Trophoblast cell (in vitro differentiated cells and primary cell): ENCODE data around the gene IMMP2L.

Source experiments
- DNase-seq, 2 donors: peaks; one replicate each; pipeline ENCODE4 v3.0.0-alpha.2; 2016
- H2AFZ ChIP-seq: 2 replicates; pipeline ENCODE4 v1.6.1; 2013; ENCODE audit warnings: low read length, moderate library complexity, mild to moderate bottlenecking; ENCODE audit not compliant: insufficient read depth, poor library complexity
- H2AK5ac ChIP-seq: 2 replicates; pipeline ENCODE4 v1.6.1; 2013; ENCODE audit warnings: mild to moderate bottlenecking, low read length
- H2BK120ac ChIP-seq: 2 replicates; pipeline ENCODE4 v1.6.1; 2013; ENCODE audit warnings: low read length, mild to moderate bottlenecking, moderate library complexity; ENCODE audit not compliant: insufficient read depth, poor library complexity
- H2BK12ac ChIP-seq: 2 replicates; pipeline ENCODE4 v1.6.1; 2013; ENCODE audit warnings: mild to moderate bottlenecking, low read length, moderate library complexity
- H2BK5ac ChIP-seq: 2 replicates; pipeline ENCODE4 v1.6.1; 2013; ENCODE audit warnings: low read length, low read depth, moderate library complexity, mild to moderate bottlenecking; ENCODE audit not compliant: poor library complexity
- H3K14ac ChIP-seq: 2 replicates; pipeline ENCODE4 v1.6.1; 2013; ENCODE audit warnings: mild to moderate bottlenecking, low read length
- H3K18ac ChIP-seq: 2 replicates; pipeline ENCODE4 v1.6.1; 2013; ENCODE audit warnings: mild to moderate bottlenecking, low read length
- H3K23ac ChIP-seq: 2 replicates; pipeline ENCODE4 v1.6.1; 2013; ENCODE audit warnings: low read length
- H3K27ac ChIP-seq: 2 replicates; pipeline ENCODE4 v1.5.1; 2013; ENCODE audit warnings: low read depth, mild to moderate bottlenecking, inconsistent platforms, low read length, moderate library complexity
- H3K27me3 ChIP-seq: 2 replicates; pipeline ENCODE4 v1.6.1; 2013; ENCODE audit warnings: inconsistent platforms, mild to moderate bottlenecking, low read length, moderate library complexity; ENCODE audit not compliant: insufficient read depth
- H3K36me3 ChIP-seq, 2 experiments: 1 replicate in 1 of 2; 2 replicates in 1 of 2; pipeline ENCODE4 v1.6.1; 2013; ENCODE audit warnings: low read length in 2 of 2, mild to moderate bottlenecking in 2 of 2, moderate library complexity in 1 of 2; ENCODE audit not compliant: insufficient read depth in 2 of 2, control insufficient read depth in 1 of 2
- H3K4ac ChIP-seq: 2 replicates; pipeline ENCODE4 v1.6.1; 2013; ENCODE audit warnings: low read depth, mild to moderate bottlenecking, low read length, moderate library complexity
- H3K4me1 ChIP-seq, 2 experiments: 1 replicate in 1 of 2; 2 replicates in 1 of 2; pipeline ENCODE4 v1.6.1; 2013; ENCODE audit warnings: low read length in 2 of 2, mild to moderate bottlenecking in 2 of 2, moderate library complexity in 1 of 2; ENCODE audit not compliant: insufficient read depth in 2 of 2, control insufficient read depth in 1 of 2
- H3K4me2 ChIP-seq: 2 replicates; pipeline ENCODE4 v1.6.1; 2013; ENCODE audit warnings: inconsistent platforms, mild to moderate bottlenecking, low read length, moderate library complexity
- H3K4me3 ChIP-seq: 2 replicates; pipeline ENCODE4 v1.5.1; 2013; ENCODE audit warnings: mild to moderate bottlenecking, low read depth, low read length, inconsistent platforms
- H3K79me1 ChIP-seq: one replicate; pipeline ENCODE4 v1.6.1; 2013; ENCODE audit warnings: low read length
- H3K79me2 ChIP-seq: 2 replicates; pipeline ENCODE4 v1.6.1; 2013; ENCODE audit warnings: low read length, mild to moderate bottlenecking; ENCODE audit not compliant: control insufficient read depth, insufficient read depth, poor library complexity
- H3K9ac ChIP-seq: 2 replicates; pipeline ENCODE4 v1.6.1; 2013; ENCODE audit warnings: mild to moderate bottlenecking, low read length
- H3K9me3 ChIP-seq: 2 replicates; pipeline ENCODE4 v1.6.1; 2013; ENCODE audit warnings: low read depth, mild to moderate bottlenecking, control low read depth, inconsistent platforms, low read length; ENCODE audit not compliant: insufficient read depth
- H4K12ac ChIP-seq: 2 replicates; pipeline ENCODE4 v1.6.1; 2013; ENCODE audit warnings: low read depth, mild to moderate bottlenecking, low read length, moderate library complexity
- H4K8ac ChIP-seq: 2 replicates; pipeline ENCODE4 v1.6.1; 2013; ENCODE audit warnings: low read depth, mild to moderate bottlenecking, low read length, moderate library complexity
- H4K91ac ChIP-seq: one replicate; pipeline ENCODE4 v1.6.1; 2013; ENCODE audit warnings: low read depth, mild to moderate bottlenecking, low read length, moderate library complexity
- WGBS: extraction: QIAGEN DNeasy Blood & Tissue Kit; methylation state at CpG from one replicate; pipeline ENCODE4 v1.1.7; 2013; ENCODE audit warnings: missing lambda C conversion rate; ENCODE audit not compliant: insufficient read length, insufficient coverage; ENCODE audit errors: extremely low coverage; 5-methylcytosine and 5-hydroxymethylcytosine counted together

The IMMP2L gene

GRCh38 chr7:111094419-111094818 lies 467.9 kb downstream of the IMMP2L start:
- Histone ChIP-seq H4K91ac (no peak overlapping the region), H3K9ac (no peak overlapping the region), H3K79me1 (no peaks in the 10 kb centered on the region), H4K8ac (no peak overlapping the region), H3K4me1 (no peaks in the 10 kb centered on the region), H3K27me3 (no peaks in the 10 kb centered on the region), H3K36me3 (no peaks in the 10 kb centered on the region), H3K23ac (no peak overlapping the region), H3K9me3 (no peaks in the 10 kb centered on the region), H3K79me2 (no peaks in the 10 kb centered on the region), H3K14ac (no peak overlapping the region), H3K18ac (no peak overlapping the region), H3K4me2 (no peak overlapping the region), H2BK120ac (no peak overlapping the region), H2BK12ac (no peak overlapping the region), H2AK5ac (no peak overlapping the region), H2BK5ac (no peak overlapping the region), H4K12ac (no peak overlapping the region), H3K4ac (no peak overlapping the region), H2AFZ (no peak overlapping the region), H3K4me3 (no peak overlapping the region), H3K27ac (no peak overlapping the region)
- WGBS, result no CpG with 5 or more reads among the region's 1 CpG
- no peak for DNase-seq

GRCh38 chr7:111093496-111093895 lies 468.8 kb downstream of the IMMP2L start:
- H3K9ac ChIP-seq, result no peak overlapping the region
- H3K27ac ChIP-seq, result no peak overlapping the region

GRCh38 chr7:111092406-111093236 lies 469.7 kb downstream of the IMMP2L start:
- Histone ChIP-seq H4K91ac (no peak overlapping the region), H3K4me2 (no peak overlapping the region), H4K8ac (no peak overlapping the region), H3K4me3 (no peak overlapping the region), H2BK120ac (no peak overlapping the region), H2BK5ac (no peak overlapping the region), H3K79me2 (no peaks in the 10 kb centered on the region), H3K27ac (no peak overlapping the region), H3K23ac (no peak overlapping the region), H3K79me1 (no peaks in the 10 kb centered on the region), H4K12ac (no peak overlapping the region), H3K9ac (no peak overlapping the region), H3K4ac (no peak overlapping the region), H3K18ac (no peak overlapping the region), H3K4me1 (no peaks in the 10 kb centered on the region), H3K14ac (no peak overlapping the region), H3K9me3 (no peaks in the 10 kb centered on the region), H2AFZ (no peak overlapping the region), H3K27me3 (no peaks in the 10 kb centered on the region), H2BK12ac (no peak overlapping the region), H2AK5ac (no peak overlapping the region), H3K36me3 (no peaks in the 10 kb centered on the region)
- no CpG with 5 or more reads among the region's 2 CpGs for WGBS
- DNase-seq, result no peak

More at GRCh38 chr7:111093496-111093895, 468.8 kb downstream of the IMMP2L start:
- Histone ChIP-seq H4K12ac (no peak overlapping the region), H2AFZ (no peak overlapping the region), H3K27me3 (no peaks in the 10 kb centered on the region), H4K91ac (no peak overlapping the region), H2BK120ac (no peak overlapping the region), H3K9me3 (no peaks in the 10 kb centered on the region), H3K36me3 (no peaks in the 10 kb centered on the region), H2BK12ac (no peak overlapping the region), H3K79me2 (no peaks in the 10 kb centered on the region), H3K4me1 (no peaks in the 10 kb centered on the region), H4K8ac (no peak overlapping the region), H3K4me3 (no peak overlapping the region), H3K18ac (no peak overlapping the region), H3K14ac (no peak overlapping the region), H3K23ac (no peak overlapping the region), H3K4me2 (no peak overlapping the region), H3K79me1 (no peaks in the 10 kb centered on the region), H2BK5ac (no peak overlapping the region), H2AK5ac (no peak overlapping the region), H3K4ac (no peak overlapping the region)
- WGBS, result no CpG with 5 or more reads among the region's 4 CpGs
- no peak for DNase-seq

- Histone ChIP-seq H3K36me3 (no peaks in the 10 kb centered on the region), H3K27me3 (no peaks in the 10 kb centered on the region), H4K8ac (no peak overlapping the region), H2AK5ac (no peak overlapping the region), H3K79me1 (no peaks in the 10 kb centered on the region), H3K18ac (no peak overlapping the region), H3K9ac (no peak overlapping the region), H2BK120ac (no peak overlapping the region), H2BK12ac (no peak overlapping the region), H3K4ac (no peak overlapping the region), H3K4me1 (no peaks in the 10 kb centered on the region), H3K4me2 (no peak overlapping the region), H3K14ac (no peak overlapping the region), H2BK5ac (no peak overlapping the region), H2AFZ (no peak overlapping the region), H3K4me3 (no peak overlapping the region), H4K91ac (no peak overlapping the region), H3K9me3 (no peaks in the 10 kb centered on the region), H3K79me2 (no peaks in the 10 kb centered on the region), H4K12ac (no peak overlapping the region), H3K23ac (no peak overlapping the region), H3K27ac (no peak overlapping the region)
- DNase-seq, result no peak
- WGBS, result no CpG with 5 or more reads among the region's 3 CpGs
These were observed 470.5 kb downstream of the IMMP2L start for GRCh38 chr7:111091593-111092358.
